PC-3 (cell line): ENCODE measurements around the gene FKBP15.

Experiments
- CTCF ChIP-seq: fragments of 300-600 bp; sonication (generic); conservative IDR thresholded peaks from 2 replicates; pipeline ENCODE4 v1.5.1; 2017; ENCODE audit warnings: antibody characterized with exemption, low read depth, mild to moderate bottlenecking, low read length
- EZH2 ChIP-seq: fragments of 300-600 bp; sonication (generic); IDR thresholded peaks from one replicate; pipeline ENCODE4 v1.6.1; 2017; ENCODE audit warnings: antibody characterized with exemption, mild to moderate bottlenecking, low read length; ENCODE audit not compliant: unreplicated experiment

- no peak for TF ChIP-seq EZH2
- TF ChIP-seq CTCF: no peak
These were observed 34.8 kb downstream of the FKBP15 start for GRCh38 chr9:113186137-113186755.
